GM19468 (cell line): ENCODE data around the gene CEP41.

ENCODE experiments used
- ATAC-seq: cut with Tn5 transposase; IDR thresholded peaks from one replicate; pipeline ENCODE4 v1.9.1; 2021; ENCODE audit warnings: mild to moderate bottlenecking, moderate library complexity, moderate number of reproducible peaks; ENCODE audit not compliant: unreplicated experiment; ENCODE audit errors: extremely low read depth

CEP41 gene

DNA sequence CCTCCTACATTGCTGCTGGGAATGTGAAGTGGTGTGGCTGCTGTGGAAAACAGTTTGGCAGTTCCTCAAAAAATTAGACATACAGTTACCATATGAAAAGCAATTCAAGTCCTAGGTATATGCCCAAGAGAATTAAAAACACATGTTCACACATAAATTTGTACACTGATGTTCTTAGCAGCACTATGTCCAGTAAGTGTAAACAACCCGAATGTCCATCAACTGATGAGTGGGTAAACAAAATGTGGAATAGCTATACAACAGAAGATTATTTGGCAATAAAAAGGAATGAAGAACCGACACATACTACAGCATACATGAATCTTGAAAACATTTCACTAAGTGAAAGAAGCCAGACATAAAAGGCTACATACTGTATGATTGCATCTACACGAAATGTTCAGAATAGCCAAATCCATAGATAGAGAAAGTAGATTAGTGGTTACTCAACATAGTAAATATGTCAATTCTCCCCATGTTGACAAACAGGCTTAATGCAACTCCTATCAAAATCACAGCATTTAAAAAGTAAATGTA lies 17.2 kb downstream of the CEP41 start:
- ATAC-seq: no peak

- no peak for ATAC-seq
Measured at GRCh38 chr7:130421684-130422083, 19.1 kb downstream of the CEP41 start.

DNA sequence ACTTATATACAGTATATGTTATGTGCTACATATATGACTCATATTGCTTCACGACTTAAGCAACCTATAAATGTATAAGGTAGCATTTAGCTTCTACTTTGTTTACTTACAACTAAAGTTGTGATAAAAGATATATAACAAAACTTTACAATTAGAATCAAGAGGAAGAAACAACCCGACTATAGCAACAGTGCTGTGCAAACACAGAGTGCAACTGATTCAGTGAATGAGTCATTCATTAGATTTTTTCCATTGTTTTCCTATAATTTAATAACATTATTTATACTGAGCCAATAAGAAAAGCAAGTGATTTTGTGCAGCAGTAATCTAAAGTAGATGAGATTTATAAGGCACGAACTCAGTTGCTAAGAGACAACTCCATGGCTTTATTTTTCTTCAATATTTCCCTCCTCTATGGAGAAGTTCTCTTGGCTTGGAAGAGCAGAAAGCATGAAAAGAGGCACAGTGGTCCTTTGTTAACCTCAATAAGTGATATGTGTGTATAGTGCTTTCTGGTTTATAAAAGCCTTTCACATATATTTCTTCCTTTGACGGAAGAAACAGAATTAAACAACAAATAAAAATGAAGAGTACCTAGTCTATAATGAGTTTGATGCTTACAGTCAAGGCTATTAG lies 19.8 kb downstream of the CEP41 start:
- ATAC-seq: no peak

DNA sequence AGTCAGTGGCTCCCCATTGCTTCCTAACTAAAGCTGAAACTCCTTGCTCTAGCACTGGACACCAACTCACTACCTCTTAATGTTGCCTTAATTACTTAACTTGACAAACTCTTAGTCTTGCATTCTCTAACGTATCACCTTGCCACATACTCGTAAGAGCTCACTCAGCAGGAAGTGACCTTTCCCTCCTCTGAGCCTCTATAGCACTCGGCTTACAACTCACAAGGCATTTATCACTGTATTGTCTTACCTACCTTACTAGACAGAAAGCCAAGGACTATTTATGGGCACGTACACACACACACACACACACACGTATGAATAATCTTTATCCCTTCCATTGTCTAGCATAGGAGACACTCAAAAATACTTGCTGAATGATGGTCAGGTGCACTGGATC lies 21.2 kb downstream of the CEP41 start:
- no peak for ATAC-seq

- ATAC-seq: no peak
Measured at GRCh38 chr7:130418306-130418705, 22.5 kb downstream of the CEP41 start.

- no peak for ATAC-seq
Measured at GRCh38 chr7:130417213-130417612, 23.6 kb downstream of the CEP41 start.

DNA sequence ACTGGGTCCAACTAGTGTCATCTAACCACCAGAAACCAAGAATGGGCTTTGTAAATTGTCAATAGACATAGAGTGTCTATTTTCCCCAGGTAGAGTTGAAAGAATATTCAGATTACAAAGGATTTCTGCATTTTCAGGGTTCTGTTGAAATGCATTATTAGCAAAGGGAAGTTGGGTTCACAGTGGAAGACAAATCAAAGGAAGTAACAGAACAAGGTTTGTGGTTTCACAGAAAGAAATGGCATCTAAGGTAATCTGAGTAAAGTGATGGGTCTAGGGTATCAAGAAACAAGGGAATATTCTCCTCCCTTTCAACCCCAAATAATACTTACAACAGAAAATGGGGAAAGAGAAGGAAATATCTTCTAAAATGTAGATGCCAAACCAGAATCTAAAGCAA lies 25.8 kb downstream of the CEP41 start:
- no peak for ATAC-seq

- ATAC-seq: no peak
Measured at GRCh38 chr7:130413201-130413600, 27.6 kb downstream of the CEP41 start.

DNA sequence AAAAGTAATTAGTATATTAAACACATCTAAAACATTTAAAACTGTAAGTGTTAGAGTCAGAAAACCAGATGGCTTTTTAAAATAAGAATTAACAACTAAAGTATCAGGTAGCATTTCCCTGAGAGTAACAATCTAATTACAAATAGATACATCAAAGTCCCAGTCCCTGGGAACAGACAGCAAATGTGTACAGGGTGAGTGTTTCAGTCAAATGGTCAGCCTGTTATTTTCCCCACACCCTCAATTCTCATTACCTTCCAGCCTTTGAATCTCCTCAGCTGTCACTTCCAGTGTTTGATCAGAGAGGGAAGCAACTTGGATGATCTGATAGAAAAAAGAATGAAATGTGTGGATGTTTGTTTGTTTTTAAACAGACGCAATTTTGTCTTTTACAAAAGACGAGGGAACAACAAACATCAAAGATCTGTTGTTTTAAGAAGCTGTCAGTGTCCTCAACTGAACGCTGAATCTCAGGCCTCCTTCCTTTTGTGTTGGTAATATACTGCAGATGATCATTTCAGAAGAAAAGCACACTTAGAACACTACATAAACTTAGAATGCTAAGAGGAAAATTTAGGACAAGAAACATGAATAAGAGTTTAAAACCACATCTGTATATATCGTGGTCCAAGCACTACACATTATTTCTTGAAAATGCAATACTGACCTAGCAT lies 29.8 kb downstream of the CEP41 start:
- no peak for ATAC-seq

- no peak for ATAC-seq
Measured at GRCh38 chr7:130409712-130410072, 31.1 kb downstream of the CEP41 start.

GRCh38 chr7:130409067-130409711 lies 31.6 kb downstream of the CEP41 start:
- ATAC-seq: no peak

GRCh38 chr7:130405003-130405402 lies 35.8 kb downstream of the CEP41 start:
- no peak for ATAC-seq

- ATAC-seq: no peak
Measured at GRCh38 chr7:130401578-130401977, 39.2 kb downstream of the CEP41 start.

DNA sequence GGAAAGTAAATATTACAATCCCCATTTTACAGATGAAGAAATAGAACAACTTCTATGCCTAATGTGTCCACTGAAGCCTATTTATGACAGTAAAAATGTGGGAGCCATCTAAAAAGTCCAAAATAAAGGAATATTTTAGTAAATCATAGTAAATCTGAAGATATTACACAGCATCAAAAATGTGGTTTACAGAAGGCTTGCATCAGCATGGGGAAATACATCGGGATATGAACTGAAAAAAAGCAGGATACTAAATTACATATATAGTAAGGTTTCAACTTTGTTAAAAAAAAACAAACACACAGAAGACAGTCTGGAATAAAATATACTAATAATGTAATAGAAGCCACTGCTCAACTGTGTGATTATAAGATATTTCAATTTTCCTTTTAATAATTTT lies 39.7 kb downstream of the CEP41 start:
- ATAC-seq: no peak

GRCh38 chr7:130400120-130400572 lies 40.7 kb downstream of the CEP41 start:
- no peak for ATAC-seq

- no peak for ATAC-seq
Measured at GRCh38 chr7:130398526-130399090, 42.2 kb downstream of the CEP41 start.

GRCh38 chr7:130397758-130398073 lies 43.1 kb downstream of the CEP41 start:
- ATAC-seq: no peak

DNA sequence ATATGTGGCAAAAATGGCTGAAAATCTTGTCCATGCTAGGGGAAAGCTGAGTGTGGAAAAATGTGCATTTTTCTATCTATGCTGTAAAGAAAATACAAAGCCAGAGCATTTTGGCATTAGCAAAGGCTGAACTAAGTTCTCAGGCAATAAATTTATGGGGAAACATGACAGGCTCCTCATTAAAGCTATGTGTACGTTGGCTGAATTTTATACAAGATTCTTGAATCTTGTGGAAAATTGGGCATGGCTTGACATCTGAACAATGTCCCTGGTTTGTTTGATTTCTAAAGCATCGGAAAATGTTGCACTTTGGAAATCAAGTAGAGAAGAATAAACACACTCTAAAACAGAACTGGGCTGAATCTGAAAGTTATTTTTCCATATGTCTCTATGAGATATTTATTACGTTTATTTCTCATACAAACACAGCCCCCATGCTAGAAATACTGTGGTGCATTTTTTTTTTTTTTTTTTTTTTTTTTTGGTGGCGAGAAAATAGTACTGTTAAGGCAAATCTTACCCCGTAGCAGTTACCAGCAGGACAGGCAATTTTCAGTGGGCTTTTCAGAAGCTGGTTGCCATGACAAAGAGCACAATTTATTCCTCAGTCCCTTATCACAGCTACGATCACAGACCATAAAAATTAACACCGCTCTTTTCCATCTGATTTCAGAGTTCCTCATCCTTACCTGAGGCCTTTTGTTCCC lies 43.6 kb downstream of the CEP41 start:
- ATAC-seq: no peak

- no peak for ATAC-seq
Measured at GRCh38 chr7:130396109-130396508, 44.7 kb downstream of the CEP41 start.

DNA sequence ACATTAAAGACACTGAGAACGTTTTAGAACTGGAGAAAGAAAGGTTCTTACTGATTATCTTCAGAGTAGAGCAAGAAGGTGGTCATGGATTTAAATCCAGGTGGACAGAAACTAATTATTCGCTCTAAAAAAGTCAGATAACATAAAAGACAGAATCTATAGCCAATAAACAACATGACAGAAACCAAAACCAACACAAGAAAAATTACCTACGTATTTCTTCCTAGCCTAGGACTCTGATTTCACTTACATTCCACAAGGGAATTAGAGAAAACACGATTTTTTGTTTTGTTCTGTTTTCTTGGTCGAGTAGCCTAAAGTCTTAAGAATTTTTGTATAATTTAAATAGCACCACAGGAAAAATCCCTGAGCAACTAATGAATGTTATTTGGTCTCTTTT lies 45.4 kb downstream of the CEP41 start:
- no peak for ATAC-seq
